WI38 (cell line): ENCODE data around the gene BPIFB2.

Experiments
- H3K4me3 ChIP-seq: 2 replicates; pipeline ENCODE4 v1.5.1; 2011; ENCODE audit warnings: low read depth, mild to moderate bottlenecking, control low read depth, low read length
- CTCF ChIP-seq: IDR thresholded peaks from 2 replicates; pipeline ENCODE4 v1.5.1; 2012; ENCODE audit warnings: low read depth, mild to moderate bottlenecking, control low read depth, low read length

The BPIFB2 gene

GRCh38 chr20:33024243-33024560 is 16.7 kb downstream of the BPIFB2 start:
- no peak overlapping the region for H3K4me3 ChIP-seq
- TF ChIP-seq CTCF, result no peak

GRCh38 chr20:33024609-33025317 is 17.3 kb downstream of the BPIFB2 start:
- no peak for TF ChIP-seq CTCF
- H3K4me3 ChIP-seq, result no peak overlapping the region

- TF ChIP-seq CTCF, result no peak
- no peak overlapping the region for H3K4me3 ChIP-seq
These were observed 17.9 kb downstream of the BPIFB2 start for GRCh38 chr20:33025318-33025876.

- TF ChIP-seq CTCF, result no peak
- no peak overlapping the region for H3K4me3 ChIP-seq
These were observed 18.7 kb downstream of the BPIFB2 start for GRCh38 chr20:33026072-33026778.

- TF ChIP-seq CTCF, result no peak
- H3K4me3 ChIP-seq, result no peak overlapping the region
These were observed 19.6 kb downstream of the BPIFB2 start for GRCh38 chr20:33026779-33027759.

GRCh38 chr20:33027769-33028751 is 20.6 kb downstream of the BPIFB2 start:
- no peak for TF ChIP-seq CTCF
- no peak overlapping the region for H3K4me3 ChIP-seq
